ENCODE measurements around the gene TNS3. TPM values are rescaled to one million over a fixed set of nuclear protein-coding genes. Genes with fewer than 3 reads are reported as not detected.
"Not testable (repeated sequence)": the region's sequence is repeated elsewhere in the genome, so short reads cannot be mapped to it uniquely, and the experiment has no call there.

Gene TNS3
- total RNA-seq, 3 donors from 2014 or later, result 2.6 to 3.4 (median 3.2) TPM

DNA sequence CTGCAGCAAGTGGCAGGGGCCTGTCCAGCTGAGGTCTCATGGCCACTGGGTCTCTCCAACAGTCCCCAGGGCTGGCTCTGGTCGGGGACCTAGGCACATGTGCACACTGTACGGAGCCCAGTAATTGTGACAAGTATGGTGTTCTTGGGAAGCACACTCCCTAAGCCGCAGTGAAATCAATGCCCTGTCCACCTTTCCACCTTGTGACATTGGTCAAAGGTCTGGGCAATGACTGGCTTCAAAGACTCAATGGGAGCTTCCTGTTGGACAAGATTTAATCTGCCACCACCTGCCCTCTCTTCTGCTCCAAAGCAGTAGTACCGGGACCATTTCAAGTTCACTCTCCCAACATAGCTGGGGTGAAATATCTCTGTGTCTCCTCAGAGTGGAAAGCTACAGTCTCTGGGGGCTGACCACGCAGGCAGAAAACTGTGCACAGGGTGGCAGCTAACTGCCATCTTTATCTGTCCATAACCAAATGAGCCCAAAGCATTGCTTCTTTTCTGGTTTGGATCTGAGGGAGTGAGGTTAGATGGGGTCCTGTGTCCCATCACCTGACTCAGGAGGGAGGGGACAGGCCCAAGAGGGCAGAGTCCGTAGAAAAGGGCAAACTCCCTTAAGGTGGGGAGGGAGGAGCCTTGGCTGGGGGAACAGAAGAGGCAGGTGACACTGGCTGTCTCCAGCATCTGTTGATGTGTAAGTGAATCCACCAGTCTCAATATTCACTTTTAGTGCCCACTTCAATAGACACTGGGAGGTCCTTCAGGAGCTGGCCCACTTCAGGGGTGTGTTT lies 307.7 kb downstream of the TNS3 start:
- DNase-seq (no peak), ATAC-seq (no peak)
- Mint-ChIP-seq H3K9me3 (no peaks in the 10 kb centered on the region), H3K4me3 (no peak overlapping the region), H3K27me3 (ENCODE audit: low read depth) (no peaks in the 10 kb centered on the region), H3K4me1 (ENCODE audit: low read depth) (no peaks in the 10 kb centered on the region), H3K36me3 (ENCODE audit: insufficient read depth) (no peaks in the 10 kb centered on the region)

DNA sequence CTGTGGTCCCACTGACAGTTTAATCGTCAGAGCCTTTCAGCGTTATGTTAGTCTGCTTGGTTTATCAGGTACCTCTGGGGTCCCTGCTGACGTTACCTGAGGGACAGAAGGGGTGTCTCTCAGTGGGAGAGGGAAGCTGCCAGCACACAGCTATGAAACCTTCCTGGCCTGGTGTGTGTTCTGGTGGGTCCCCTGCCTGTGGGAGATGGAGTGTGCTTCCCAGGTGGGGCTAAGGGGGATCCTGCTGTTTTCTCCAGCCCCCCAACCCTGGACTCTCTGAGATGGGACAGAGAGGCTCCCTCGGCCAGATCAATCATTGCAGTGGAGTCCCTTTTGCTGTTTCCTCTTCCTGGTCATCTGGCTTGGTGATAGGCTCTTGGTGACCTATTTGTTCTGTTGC lies 308.8 kb downstream of the TNS3 start:
- H3K36me3 Mint-ChIP-seq (ENCODE audit: insufficient read depth), result no peaks in the 10 kb centered on the region
- ATAC-seq (no peak), DNase-seq (no peak)
- H3K27me3 Mint-ChIP-seq (ENCODE audit: low read depth), result no peaks in the 10 kb centered on the region
- H3K4me1 Mint-ChIP-seq (ENCODE audit: low read depth), result no peaks in the 10 kb centered on the region
- no peaks in the 10 kb centered on the region for H3K9me3 Mint-ChIP-seq
- no peak overlapping the region for H3K4me3 Mint-ChIP-seq

DNA sequence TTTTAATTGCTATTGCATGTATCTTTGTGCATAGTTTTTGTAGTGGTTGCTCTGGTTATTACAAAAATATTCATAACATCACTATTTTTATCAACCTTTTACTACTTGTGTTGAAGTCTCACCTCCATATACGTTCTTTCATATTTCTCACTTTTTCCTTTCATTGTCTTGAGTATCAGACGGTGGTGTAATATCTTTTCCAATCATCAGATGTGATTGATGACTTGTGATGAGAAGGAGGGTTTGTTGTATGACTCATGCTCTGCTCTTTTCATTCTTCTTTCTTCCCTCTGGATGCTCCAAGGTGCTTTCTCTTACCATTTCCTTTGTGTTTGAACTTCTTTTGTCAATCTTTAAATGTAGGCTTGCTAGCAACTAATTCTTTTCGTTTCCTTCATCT lies 310.2 kb downstream of the TNS3 start:
- Mint-ChIP-seq H3K27me3 (ENCODE audit: low read depth) (no peaks in the 10 kb centered on the region), H3K4me3 (no peak overlapping the region), H3K9me3 (no peaks in the 10 kb centered on the region), H3K4me1 (ENCODE audit: low read depth) (no peaks in the 10 kb centered on the region), H3K36me3 (ENCODE audit: insufficient read depth) (no peaks in the 10 kb centered on the region)
- ATAC-seq (no peak), DNase-seq (no peak)

- no peak for ATAC-seq
- no peaks in the 10 kb centered on the region for H3K9me3 Mint-ChIP-seq
- no peak overlapping the region for H3K4me3 Mint-ChIP-seq
- H3K27me3 Mint-ChIP-seq (ENCODE audit: low read depth), result no peaks in the 10 kb centered on the region
- no peaks in the 10 kb centered on the region for H3K4me1 Mint-ChIP-seq (ENCODE audit: low read depth)
- no peaks in the 10 kb centered on the region for H3K36me3 Mint-ChIP-seq (ENCODE audit: insufficient read depth)
- DNase-seq, result no peak
These were observed 312.8 kb downstream of the TNS3 start for GRCh38 chr7:47268851-47269836.

- no peaks in the 10 kb centered on the region for H3K9me3 Mint-ChIP-seq
- DNase-seq, result no peak
- no peak overlapping the region for H3K4me3 Mint-ChIP-seq
- ATAC-seq, result no peak
- H3K4me1 Mint-ChIP-seq (ENCODE audit: low read depth), result no peaks in the 10 kb centered on the region
- no peaks in the 10 kb centered on the region for H3K36me3 Mint-ChIP-seq (ENCODE audit: insufficient read depth)
- H3K27me3 Mint-ChIP-seq (ENCODE audit: low read depth), result no peaks in the 10 kb centered on the region
These were observed 314.6 kb downstream of the TNS3 start for GRCh38 chr7:47267346-47267745.

DNA sequence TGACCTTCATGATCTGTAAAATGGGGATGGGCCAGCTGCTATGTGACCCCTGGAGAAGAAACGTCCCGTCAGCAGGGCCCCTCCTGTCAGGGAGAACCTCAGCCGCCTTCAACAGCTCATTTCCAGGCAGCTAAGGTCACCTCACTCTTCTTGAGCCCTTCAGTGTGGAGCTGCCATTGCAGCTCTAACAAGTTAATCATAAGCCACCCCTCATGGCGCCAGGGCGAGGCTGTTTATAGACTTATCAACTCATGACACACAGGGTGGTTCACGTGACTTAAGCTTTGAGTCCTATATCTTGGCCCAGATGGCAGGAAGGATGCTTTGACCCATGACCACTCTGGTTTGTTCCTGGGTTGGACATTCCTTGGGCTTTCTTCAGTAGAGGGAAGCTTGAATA lies 315.1 kb downstream of the TNS3 start:
- no peaks in the 10 kb centered on the region for H3K9me3 Mint-ChIP-seq
- H3K36me3 Mint-ChIP-seq (ENCODE audit: insufficient read depth), result no peaks in the 10 kb centered on the region
- no peaks in the 10 kb centered on the region for H3K4me1 Mint-ChIP-seq (ENCODE audit: low read depth)
- no peak for DNase-seq
- no peak overlapping the region for H3K4me3 Mint-ChIP-seq
- ATAC-seq, result no peak
- no peaks in the 10 kb centered on the region for H3K27me3 Mint-ChIP-seq (ENCODE audit: low read depth)

DNA sequence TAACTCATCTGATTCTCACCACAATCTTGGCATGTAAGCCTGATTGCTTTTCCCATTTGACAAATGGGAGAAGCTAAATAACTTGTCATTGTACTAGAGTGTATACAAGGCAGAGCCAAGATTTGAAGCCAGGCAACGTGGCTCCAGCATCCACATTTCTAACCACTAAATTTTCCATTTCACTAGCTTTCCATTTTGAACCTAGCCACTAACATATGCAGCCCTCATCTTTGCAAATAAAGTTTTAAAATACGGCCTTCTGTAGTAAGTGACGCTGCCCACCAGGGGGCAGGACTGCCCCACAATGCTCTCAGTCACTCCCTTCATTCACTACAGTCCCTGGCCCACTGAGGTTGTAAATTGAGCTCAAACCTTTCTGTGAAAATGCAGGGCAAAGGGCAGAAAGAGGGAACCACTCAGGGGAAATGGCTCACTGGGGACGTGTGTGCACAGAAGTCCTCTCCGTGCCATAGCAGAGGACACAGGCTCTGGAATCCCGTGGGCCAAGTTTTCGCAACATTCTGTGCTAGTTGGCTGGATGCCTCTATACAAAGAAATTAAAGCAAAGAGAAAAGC lies 315.7 kb downstream of the TNS3 start:
- no peak overlapping the region for H3K4me3 Mint-ChIP-seq
- no peaks in the 10 kb centered on the region for H3K36me3 Mint-ChIP-seq (ENCODE audit: insufficient read depth)
- ATAC-seq (peak in 1 of 2 donors; percentile 43), DNase-seq (no peak)
- no peaks in the 10 kb centered on the region for H3K4me1 Mint-ChIP-seq (ENCODE audit: low read depth)
- no peaks in the 10 kb centered on the region for H3K27me3 Mint-ChIP-seq (ENCODE audit: low read depth)
- no peaks in the 10 kb centered on the region for H3K9me3 Mint-ChIP-seq

- Mint-ChIP-seq H3K4me3 (no peak overlapping the region), H3K36me3 (ENCODE audit: insufficient read depth) (no peaks in the 10 kb centered on the region), H3K4me1 (ENCODE audit: low read depth) (no peaks in the 10 kb centered on the region), H3K27me3 (ENCODE audit: low read depth) (no peaks in the 10 kb centered on the region), H3K9me3 (no peaks in the 10 kb centered on the region)
- DNase-seq (no peak), ATAC-seq (no peak)
These were observed 316.3 kb downstream of the TNS3 start for GRCh38 chr7:47265621-47266020.

DNA sequence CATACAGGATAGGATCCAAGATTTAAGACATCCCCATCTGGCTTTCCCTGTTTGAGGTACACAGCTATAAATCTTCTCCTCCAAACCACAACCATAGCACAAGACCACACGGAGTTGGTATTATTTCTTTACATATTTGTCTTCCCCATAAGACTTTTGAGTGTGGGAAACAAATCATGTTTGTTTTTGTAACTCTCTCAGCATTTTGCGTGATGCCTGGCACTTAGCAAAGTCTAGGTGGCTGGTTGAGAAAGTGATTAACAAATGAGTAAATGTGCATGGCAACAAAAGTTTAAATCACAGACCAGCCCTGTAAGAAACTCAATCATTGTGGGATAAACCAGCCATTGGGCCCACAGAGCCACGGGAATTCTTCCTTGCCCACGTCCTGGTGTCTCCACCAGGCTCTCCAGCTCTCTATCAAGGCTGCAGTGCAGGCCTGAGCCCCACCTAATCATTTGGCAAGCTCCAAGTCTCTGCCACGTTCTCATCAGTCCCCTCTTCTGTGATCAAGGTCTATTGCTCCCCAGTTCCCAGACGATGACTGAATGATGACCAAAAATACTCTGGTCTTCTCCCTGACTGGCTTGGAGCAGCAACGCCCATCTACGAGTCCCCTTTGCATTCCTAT lies 317.8 kb downstream of the TNS3 start:
- H3K36me3 Mint-ChIP-seq (ENCODE audit: insufficient read depth), result no peaks in the 10 kb centered on the region
- ATAC-seq, result no peak

GRCh38 chr7:47262881-47263280 lies 319.0 kb downstream of the TNS3 start:
- H3K27me3 Mint-ChIP-seq (ENCODE audit: low read depth), result peaks cover 3% of the 10 kb centered on the region
- DNase-seq, result no peak
- no peaks in the 10 kb centered on the region for H3K4me1 Mint-ChIP-seq (ENCODE audit: low read depth)
- H3K36me3 Mint-ChIP-seq (ENCODE audit: insufficient read depth), result no peaks in the 10 kb centered on the region
- no peak overlapping the region for H3K4me3 Mint-ChIP-seq
- H3K9me3 Mint-ChIP-seq, result no peaks in the 10 kb centered on the region
- no peak for ATAC-seq

More for the DNA sequence above, 317.8 kb downstream of the TNS3 start:
- Mint-ChIP-seq H3K27me3 (ENCODE audit: low read depth) (peaks cover 3% of the 10 kb centered on the region), H3K4me1 (ENCODE audit: low read depth) (no peaks in the 10 kb centered on the region), H3K9me3 (no peaks in the 10 kb centered on the region), H3K4me3 (no peak overlapping the region)
- DNase-seq, result no peak

DNA sequence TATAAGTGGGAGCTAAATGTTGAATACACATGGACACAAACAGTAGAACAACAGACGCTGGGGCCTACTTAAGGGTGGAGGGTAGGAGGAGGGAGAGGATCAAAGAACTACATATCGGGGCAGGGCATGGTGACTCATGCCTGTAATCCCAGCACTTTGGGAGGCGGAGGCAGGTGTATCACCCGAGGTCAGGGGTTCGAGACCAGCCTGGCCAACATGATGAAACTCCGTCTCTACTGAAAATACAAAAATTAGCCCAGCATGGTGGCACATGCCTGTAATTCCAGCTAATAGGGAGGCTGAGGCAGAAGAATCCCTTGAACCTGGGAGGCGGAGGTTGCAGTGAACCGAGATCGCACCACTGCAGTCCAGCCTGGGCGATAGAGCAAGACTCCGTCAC lies 319.8 kb downstream of the TNS3 start:
- not testable (repeated sequence) for H3K9me3 Mint-ChIP-seq; H3K36me3 Mint-ChIP-seq (ENCODE audit: insufficient read depth); H3K4me1 Mint-ChIP-seq (ENCODE audit: low read depth); H3K27me3 Mint-ChIP-seq (ENCODE audit: low read depth); ATAC-seq; H3K4me3 Mint-ChIP-seq; DNase-seq

- Mint-ChIP-seq H3K4me3 (no peak overlapping the region), H3K27me3 (ENCODE audit: low read depth) (peaks cover 13% of the 10 kb centered on the region), H3K4me1 (ENCODE audit: low read depth) (peaks cover 2% of the 10 kb centered on the region), H3K36me3 (ENCODE audit: insufficient read depth) (no peaks in the 10 kb centered on the region), H3K9me3 (no peaks in the 10 kb centered on the region)
- ATAC-seq, result no peak
- no peak for DNase-seq
These were observed 321.6 kb downstream of the TNS3 start for GRCh38 chr7:47260270-47260669.

DNA sequence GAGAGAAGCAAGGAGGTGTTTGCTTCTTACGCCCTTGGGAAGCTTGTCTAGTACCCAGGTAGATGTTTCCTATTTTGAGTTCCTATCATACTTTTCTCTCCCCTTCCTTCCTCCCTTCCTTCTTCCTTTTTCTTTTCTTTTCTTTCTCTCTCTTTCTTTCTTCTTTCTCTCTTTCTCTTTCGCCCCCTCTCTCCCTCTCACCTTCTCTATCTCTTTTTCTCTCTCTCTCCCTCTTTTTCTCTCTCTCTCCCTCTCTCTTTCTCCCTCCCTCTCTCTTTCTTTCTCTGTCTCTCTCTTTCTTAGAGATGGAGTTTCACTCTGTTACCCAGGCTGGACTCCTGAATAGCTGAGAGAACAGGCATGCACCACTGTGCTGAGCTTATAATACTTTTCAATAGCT lies 322.2 kb downstream of the TNS3 start:
- no peaks in the 10 kb centered on the region for H3K36me3 Mint-ChIP-seq (ENCODE audit: insufficient read depth)
- H3K4me1 Mint-ChIP-seq (ENCODE audit: low read depth), result peaks cover 4% of the 10 kb centered on the region
- H3K9me3 Mint-ChIP-seq, result no peaks in the 10 kb centered on the region
- peaks cover 16% of the 10 kb centered on the region for H3K27me3 Mint-ChIP-seq (ENCODE audit: low read depth)
- DNase-seq (no peak), ATAC-seq (no peak)
- no peak overlapping the region for H3K4me3 Mint-ChIP-seq

- Mint-ChIP-seq H3K9me3 (no peaks in the 10 kb centered on the region), H3K4me1 (ENCODE audit: low read depth) (peaks cover 6% of the 10 kb centered on the region), H3K27me3 (ENCODE audit: low read depth) (peaks cover 18% of the 10 kb centered on the region), H3K4me3 (no peak overlapping the region), H3K36me3 (ENCODE audit: insufficient read depth) (no peaks in the 10 kb centered on the region)
- DNase-seq, result no peak
- ATAC-seq, result no peak
These were observed 323.1 kb downstream of the TNS3 start for GRCh38 chr7:47258798-47259197.
